Karpas-422 (cell line): Measurements from ENCODE around the gene SLC10A7. TPM values are rescaled to one million over a fixed set of nuclear protein-coding genes. Genes with fewer than 3 reads are reported as not detected.

Experiments used
- DNase-seq: peaks from one replicate; pipeline ENCODE4 v3.0.0-alpha.2; 2015
- H2AFZ ChIP-seq: fragments of 200-600 bp; sonication (generic); 2 replicates; pipeline ENCODE4 v1.6.1; 2014; ENCODE audit warnings: antibody characterized with exemption, low read length, mixed read lengths
- H3K27ac ChIP-seq: fragments of 200-600 bp; sonication (generic); 2 replicates; pipeline ENCODE4 v1.5.1; 2014; ENCODE audit warnings: mild to moderate bottlenecking, low read length, moderate library complexity
- H3K27me3 ChIP-seq: fragments of 200-600 bp; sonication (generic); 2 replicates; pipeline ENCODE4 v1.6.1; 2014; ENCODE audit warnings: low read length, mixed read lengths
- H3K36me3 ChIP-seq: fragments of 200-600 bp; sonication (generic); 2 replicates; pipeline ENCODE4 v1.6.1; 2014; ENCODE audit warnings: low read length, mixed read lengths; ENCODE audit not compliant: insufficient read depth
- H3K4me1 ChIP-seq: fragments of 200-600 bp; sonication (generic); 2 replicates; pipeline ENCODE4 v1.6.1; 2014; ENCODE audit warnings: mild to moderate bottlenecking, low read length, mixed read lengths
- H3K4me2 ChIP-seq: fragments of 200-600 bp; sonication (generic); 2 replicates; pipeline ENCODE4 v1.6.1; 2014; ENCODE audit warnings: low read length, low read depth, mild to moderate bottlenecking; ENCODE audit not compliant: poor library complexity, severe bottlenecking
- H3K4me3 ChIP-seq: fragments of 200-600 bp; sonication (generic); 2 replicates; pipeline ENCODE4 v1.5.1; 2014; ENCODE audit warnings: mild to moderate bottlenecking, antibody characterized with exemption, low read length, mixed read lengths
- H3K79me2 ChIP-seq: fragments of 200-600 bp; sonication (generic); 2 replicates; pipeline ENCODE4 v1.6.1; 2014; ENCODE audit warnings: mild to moderate bottlenecking, low read length, mixed read lengths
- H3K9ac ChIP-seq: fragments of 200-600 bp; sonication (generic); 2 replicates; pipeline ENCODE4 v1.6.0; 2014; ENCODE audit warnings: low read length
- H3K9me2 ChIP-seq: fragments of 200-600 bp; sonication (generic), shearing (Covaris generic); replicated peaks from 2 replicates; pipeline ENCODE4 v1.6.0; 2014; ENCODE audit warnings: mild to moderate bottlenecking, low read length, moderate library complexity; ENCODE audit not compliant: insufficient read depth
- H3K9me3 ChIP-seq: fragments of 300-700, 200-600 bp; sonication (generic); 2 replicates; pipeline ENCODE4 v1.6.1; 2014; ENCODE audit warnings: low read length, mixed read lengths
- H4K20me1 ChIP-seq: fragments of 200-600 bp; sonication (generic); 2 replicates; pipeline ENCODE4 v1.6.1; 2014; ENCODE audit warnings: mild to moderate bottlenecking, antibody characterized with exemption, low read length, low read depth; ENCODE audit not compliant: insufficient read depth
- total RNA-seq: library from RNA; depleted of rRNA; stranded (reverse); fragments of >200 nt; shearing (Covaris generic); gene quantifications from 2 replicates; pipeline ENCODE4 v1.2.3, GENCODE V29; 2014; ENCODE audit warnings: low replicate concordance

Gene SLC10A7
- total RNA-seq, 1 experiment from 2014 or later: 26.6 TPM

DNA sequence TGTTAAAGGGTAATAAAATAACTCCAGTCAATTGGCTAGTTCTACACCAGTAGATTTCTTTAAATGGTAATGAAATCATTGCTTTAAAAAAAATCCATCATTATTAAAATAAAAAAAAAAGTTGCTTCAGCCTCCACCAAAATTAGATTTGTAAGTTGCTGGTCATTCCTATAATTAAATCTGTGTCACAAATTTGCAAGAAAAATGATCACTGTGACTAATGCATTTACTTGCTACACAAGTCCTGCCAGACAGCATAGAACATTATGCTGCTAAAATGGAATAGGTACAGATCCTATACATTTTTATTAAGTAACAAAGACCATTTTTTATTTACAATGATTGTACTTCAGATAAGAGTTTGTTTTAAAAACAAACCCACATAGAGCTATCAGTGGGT is 85.8 kb downstream of the SLC10A7 start:
- Histone ChIP-seq H3K9me3 (no peaks in the 10 kb centered on the region), H3K4me3 (no peak overlapping the region), H3K4me2 (no peak overlapping the region), H3K4me1 (no peaks in the 10 kb centered on the region), H3K9me2 (no peaks in the 10 kb centered on the region), H2AFZ (no peak overlapping the region), H3K27me3 (no peaks in the 10 kb centered on the region), H3K9ac (no peak overlapping the region), H3K79me2 (no peaks in the 10 kb centered on the region), H3K36me3 (no peaks in the 10 kb centered on the region), H4K20me1 (peaks cover 5% of the 10 kb centered on the region), H3K27ac (no peak overlapping the region)
- DNase-seq: no peak

DNA sequence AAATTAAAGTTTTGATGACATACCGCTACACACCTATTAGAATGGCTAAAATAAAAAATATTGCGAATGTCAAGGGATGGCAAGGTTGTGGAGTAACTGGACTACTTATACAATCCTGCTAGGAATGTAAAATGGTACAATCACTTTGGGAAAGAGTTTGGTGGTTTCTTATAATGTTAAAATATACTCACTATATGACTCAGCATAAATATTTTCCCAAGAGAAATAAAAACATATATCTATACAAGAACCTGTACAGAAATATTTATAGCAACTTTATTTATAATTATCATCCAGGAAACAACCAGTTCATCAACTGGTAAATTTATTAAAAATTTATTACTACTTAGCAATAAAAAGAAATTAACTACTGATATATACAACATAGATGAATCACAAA is 89.7 kb downstream of the SLC10A7 start:
- H3K36me3 ChIP-seq: no peaks in the 10 kb centered on the region
- no peaks in the 10 kb centered on the region for H3K79me2 ChIP-seq
- DNase-seq: no peak
- H2AFZ ChIP-seq: no peak overlapping the region
- no peak overlapping the region for H3K4me3 ChIP-seq
- no peaks in the 10 kb centered on the region for H3K4me1 ChIP-seq
- H4K20me1 ChIP-seq: peaks cover 24% of the 10 kb centered on the region; the same call in 1 of the 2 replicates
- H3K27ac ChIP-seq: no peak overlapping the region
- H3K9me3 ChIP-seq: no peaks in the 10 kb centered on the region
- no peak overlapping the region for H3K9ac ChIP-seq
- H3K9me2 ChIP-seq: no peaks in the 10 kb centered on the region
- no peaks in the 10 kb centered on the region for H3K27me3 ChIP-seq
- no peak overlapping the region for H3K4me2 ChIP-seq

- no peaks in the 10 kb centered on the region for H3K36me3 ChIP-seq
- peaks cover 23% of the 10 kb centered on the region; the same call in 1 of the 2 replicates for H4K20me1 ChIP-seq
- no peak for DNase-seq
Observed at GRCh38 chr4:146428298-146428697, 93.4 kb downstream of the SLC10A7 start.

DNA sequence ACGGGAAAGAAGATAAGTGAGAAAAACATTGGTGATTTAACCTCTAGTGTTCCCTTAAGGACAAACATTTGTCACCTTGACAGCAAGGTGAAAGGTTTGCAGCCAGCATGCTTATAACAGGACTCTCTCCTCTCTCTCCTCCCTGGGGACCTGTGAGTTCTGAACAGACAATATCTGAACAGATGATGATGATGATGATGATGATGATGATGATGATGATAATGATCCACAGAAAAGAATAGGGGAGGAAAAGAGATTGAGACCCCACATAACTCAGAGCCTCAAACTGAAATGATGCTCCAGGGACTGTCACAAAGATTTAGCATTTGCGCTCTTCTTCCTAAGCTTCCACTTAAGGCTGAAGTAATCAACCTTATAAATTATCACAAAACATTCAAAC is 103.9 kb downstream of the SLC10A7 start:
- Histone ChIP-seq H3K9me2 (no peaks in the 10 kb centered on the region), H3K27me3 (no peaks in the 10 kb centered on the region), H3K36me3 (no peaks in the 10 kb centered on the region), H3K4me2 (no peak overlapping the region), H3K79me2 (no peaks in the 10 kb centered on the region), H3K27ac (no peak overlapping the region), H3K9ac (no peak overlapping the region), H2AFZ (no peak overlapping the region), H4K20me1 (peaks cover 10% of the 10 kb centered on the region), H3K4me3 (no peak overlapping the region), H3K4me1 (no peaks in the 10 kb centered on the region), H3K9me3 (no peaks in the 10 kb centered on the region)
- DNase-seq: no peak

More at GRCh38 chr4:146428298-146428697, 93.4 kb downstream of the SLC10A7 start:
- no peaks in the 10 kb centered on the region for H3K9me3 ChIP-seq
- no peak overlapping the region for H3K4me3 ChIP-seq
- H3K9me2 ChIP-seq: no peaks in the 10 kb centered on the region
- H3K4me1 ChIP-seq: no peaks in the 10 kb centered on the region
- H3K9ac ChIP-seq: no peak overlapping the region
- no peaks in the 10 kb centered on the region for H3K79me2 ChIP-seq
- no peak overlapping the region for H3K4me2 ChIP-seq
- H3K27me3 ChIP-seq: no peaks in the 10 kb centered on the region
- no peak overlapping the region for H3K27ac ChIP-seq
- H2AFZ ChIP-seq: no peak overlapping the region

DNA sequence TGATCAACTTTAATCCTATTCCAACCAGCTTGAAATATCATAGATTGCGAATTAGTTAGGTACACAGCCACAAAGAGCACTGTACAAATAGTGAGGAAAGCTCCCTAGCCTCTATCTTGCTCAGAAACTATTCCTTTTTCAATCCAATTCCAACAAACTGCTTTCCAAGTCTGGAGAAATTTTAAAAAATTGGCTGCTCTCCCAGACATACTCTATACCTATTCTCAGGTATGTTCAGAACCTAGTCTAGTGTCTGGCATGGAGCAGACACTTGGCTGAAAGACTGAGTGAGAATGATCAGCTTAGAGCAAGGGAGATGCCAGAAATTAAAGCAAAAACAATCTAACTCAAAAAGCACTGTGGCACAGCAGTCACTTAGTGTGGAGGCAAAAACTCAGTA is 105.9 kb downstream of the SLC10A7 start:
- no peak overlapping the region for H3K9ac ChIP-seq
- no peaks in the 10 kb centered on the region for H3K27me3 ChIP-seq
- H3K9me3 ChIP-seq: no peaks in the 10 kb centered on the region
- no peak overlapping the region for H3K4me2 ChIP-seq
- no peaks in the 10 kb centered on the region for H3K9me2 ChIP-seq
- H3K4me3 ChIP-seq: no peak overlapping the region
- no peaks in the 10 kb centered on the region for H3K79me2 ChIP-seq
- H2AFZ ChIP-seq: no peak overlapping the region
- H3K4me1 ChIP-seq: no peaks in the 10 kb centered on the region
- no peaks in the 10 kb centered on the region for H3K36me3 ChIP-seq
- no peak overlapping the region for H3K27ac ChIP-seq
- DNase-seq: no peak
- 0 out of 2 replicates have a peak, but pooled peaks cover 7% of the 10 kb centered on the region for H4K20me1 ChIP-seq

DNA sequence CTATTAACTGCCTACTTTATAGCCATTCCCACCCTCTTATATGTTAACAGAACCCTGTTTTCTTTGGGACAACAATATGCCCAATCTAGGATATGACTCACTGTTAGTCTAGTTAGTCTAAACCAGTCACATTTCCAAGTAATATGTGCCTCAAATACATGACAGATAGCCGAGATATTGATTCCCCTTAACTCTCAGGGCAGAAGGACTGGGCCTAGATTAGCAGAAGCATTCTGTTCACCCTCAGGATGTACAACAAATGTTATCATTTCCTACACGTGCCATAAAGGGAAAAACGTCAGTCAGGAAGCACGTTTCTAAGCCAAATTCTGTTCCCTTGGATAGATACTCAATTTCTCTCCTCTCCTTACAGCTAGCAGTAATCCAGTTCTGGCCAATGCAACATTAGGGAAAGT is 114.1 kb downstream of the SLC10A7 start:
- Histone ChIP-seq H3K27ac (no peak overlapping the region), H3K4me1 (no peaks in the 10 kb centered on the region), H3K9ac (no peak overlapping the region), H3K36me3 (no peaks in the 10 kb centered on the region), H3K27me3 (no peaks in the 10 kb centered on the region), H3K9me2 (no peaks in the 10 kb centered on the region), H3K4me2 (no peak overlapping the region), H3K4me3 (no peak overlapping the region), H4K20me1 (peaks cover 14% of the 10 kb centered on the region; the same call in 1 of the 2 replicates), H2AFZ (no peak overlapping the region), H3K79me2 (no peaks in the 10 kb centered on the region), H3K9me3 (no peaks in the 10 kb centered on the region)
- no peak for DNase-seq

- Histone ChIP-seq H2AFZ (no peak overlapping the region), H3K27me3 (no peaks in the 10 kb centered on the region), H3K9me3 (no peaks in the 10 kb centered on the region), H3K9me2 (no peaks in the 10 kb centered on the region), H3K4me3 (no peak overlapping the region), H3K79me2 (no peaks in the 10 kb centered on the region), H3K4me1 (no peaks in the 10 kb centered on the region), H3K4me2 (no peak overlapping the region), H3K9ac (no peak overlapping the region), H4K20me1 (peaks cover 14% of the 10 kb centered on the region; the same call in 1 of the 2 replicates), H3K27ac (no peak overlapping the region), H3K36me3 (no peaks in the 10 kb centered on the region)
- DNase-seq: no peak
Observed at GRCh38 chr4:146407257-146407656, 114.5 kb downstream of the SLC10A7 start.

- no peak overlapping the region for H3K27ac ChIP-seq
- no peak overlapping the region for H3K4me3 ChIP-seq
- no peak overlapping the region for H3K9ac ChIP-seq
- no peaks in the 10 kb centered on the region for H3K9me3 ChIP-seq
- peaks cover 20% of the 10 kb centered on the region for H4K20me1 ChIP-seq
- no peak overlapping the region for H3K4me2 ChIP-seq
- H2AFZ ChIP-seq: no peak overlapping the region
- H3K9me2 ChIP-seq: no peaks in the 10 kb centered on the region
- H3K36me3 ChIP-seq: no peaks in the 10 kb centered on the region
- H3K4me1 ChIP-seq: no peaks in the 10 kb centered on the region
- no peak for DNase-seq
- no peaks in the 10 kb centered on the region for H3K27me3 ChIP-seq
- H3K79me2 ChIP-seq: no peaks in the 10 kb centered on the region
Observed at GRCh38 chr4:146401274-146401673, 120.5 kb downstream of the SLC10A7 start.
